MCF 10A (cell line): Measurements from ENCODE around the gene CSTB. TPM values are rescaled to one million over a fixed set of nuclear protein-coding genes. Genes with fewer than 3 reads are reported as not detected.

Source experiments
- BruUV-seq: library from RNA; stranded (reverse); fragments of 400-500 nt; replicated peaks from 2 replicates; lab custom pipeline; 2021; lab: Mats Ljungman, UMichigan
- CTCF ChIA-PET: fragments of 300-600 bp; sonication (Branson Sonifier 250); formaldehyde crosslinking; extraction: SDS; loops from one replicate; lab custom pipeline; 2021; ENCODE audit warnings: antibody characterized with exemption, inconsistent platforms; lab: Yijun Ruan, JAX
- POLR2A ChIA-PET: fragments of 300-600, 350-650 bp; sonication (Branson Sonifier 250); formaldehyde crosslinking; extraction: SDS; loops from one replicate; lab custom pipeline; 2020; ENCODE audit warnings: antibody characterized with exemption, inconsistent platforms; lab: Yijun Ruan, JAX
- DNase-seq: peaks from one replicate; pipeline ENCODE4 v3.0.0-alpha.2; 2018; ENCODE audit not compliant: unreplicated experiment
- H3K27ac Mint-ChIP-seq: one replicate; pipeline ENCODE4 v1.8.0; 2022; ENCODE audit warnings: mild to moderate bottlenecking, low read depth, mixed read lengths; ENCODE audit not compliant: unreplicated experiment
- H3K27me3 Mint-ChIP-seq: one replicate; pipeline ENCODE4 v1.8.0; 2022; ENCODE audit warnings: mixed read lengths; ENCODE audit not compliant: insufficient read depth, unreplicated experiment
- H3K36me3 Mint-ChIP-seq: one replicate; pipeline ENCODE4 v1.8.0; 2022; ENCODE audit warnings: mild to moderate bottlenecking, moderate library complexity, mixed read lengths; ENCODE audit not compliant: insufficient read depth, unreplicated experiment
- H3K4me1 Mint-ChIP-seq: one replicate; pipeline ENCODE4 v1.8.0; 2022; ENCODE audit warnings: mixed read lengths; ENCODE audit not compliant: insufficient read depth, unreplicated experiment
- H3K4me3 Mint-ChIP-seq: one replicate; pipeline ENCODE4 v1.8.0; 2022; ENCODE audit warnings: mild to moderate bottlenecking, moderate library complexity, mixed read lengths; ENCODE audit not compliant: unreplicated experiment
- H3K9me3 Mint-ChIP-seq: one replicate; pipeline ENCODE4 v1.8.0; 2022; ENCODE audit warnings: mixed read lengths; ENCODE audit not compliant: unreplicated experiment
- CTCF ChIP-seq: fragments of 200-600 bp; IDR thresholded peaks from one replicate; pipeline ENCODE4 v1.8.0; 2022; ENCODE audit warnings: antibody characterized with exemption, mild to moderate bottlenecking; ENCODE audit not compliant: unreplicated experiment
- intact Hi-C: fragments of 100-400 bp; cut with micrococcal nuclease; formaldehyde crosslinking; loops from 2 replicates; pipeline ENCODE4 v1.14.1; 2022
- total RNA-seq: library from RNA; stranded (reverse); gene quantifications from 2 replicates; pipeline ENCODE4 v1.2.3, GENCODE V29; 2022

Gene CSTB
- total RNA-seq, 1 experiment from 2014 or later: 60.5 TPM

GRCh38 chr21:43777953-43778352 lies 1.8 kb upstream of the CSTB start:
- Mint-ChIP-seq H3K36me3 (peaks cover 27% of the 10 kb centered on the region), H3K9me3 (no peaks in the 10 kb centered on the region), H3K4me1 (peaks cover 11% of the 10 kb centered on the region), H3K4me3 (peak overlapping the region; percentile 99), H3K27me3 (no peaks in the 10 kb centered on the region), H3K27ac (no peak overlapping the region)
- no peak for TF ChIP-seq CTCF
- BruUV-seq: no TSS peak
- intact Hi-C loops: no loop called here
- POLR2A ChIA-PET: interaction anchor here (1.0 to 1.2 kb wide), 2 partner anchors 65 to 234 kb away, joined by 3 read pairs; partner anchors contain the start of gene TRAPPC10
- DNase-seq: no peak
- CTCF ChIA-PET: no interaction called here

GRCh38 chr21:43775190-43775589 lies 918 bp downstream of the CSTB start:
- Mint-ChIP-seq H3K27me3 (no peaks in the 10 kb centered on the region), H3K4me3 (peak overlapping the region; percentile 99), H3K9me3 (no peaks in the 10 kb centered on the region), H3K4me1 (peaks cover 17% of the 10 kb centered on the region), H3K36me3 (peaks cover 35% of the 10 kb centered on the region), H3K27ac (peak overlapping the region; percentile 61)
- DNase-seq: no peak
- CTCF ChIA-PET: interaction anchor here (0.7 kb wide), 1 partner anchor 34 kb away, joined by 4 read pairs; no protein-coding TSS in a partner anchor
- POLR2A ChIA-PET: interaction anchor here (1.0 kb wide), 2 partner anchors 8 to 115 kb away, joined by 3 to 4 read pairs; no protein-coding TSS in a partner anchor
- intact Hi-C loops: no loop called here
- BruUV-seq: no TSS peak
- TF ChIP-seq CTCF: no peak

GRCh38 chr21:43774163-43774562 lies 1.9 kb downstream of the CSTB start:
- Mint-ChIP-seq H3K27ac (no peak overlapping the region), H3K9me3 (no peaks in the 10 kb centered on the region), H3K4me1 (peaks cover 17% of the 10 kb centered on the region), H3K4me3 (peak overlapping the region; percentile 99), H3K36me3 (peaks cover 35% of the 10 kb centered on the region), H3K27me3 (no peaks in the 10 kb centered on the region)
- intact Hi-C loops: no loop called here
- DNase-seq: no peak
- no peak for TF ChIP-seq CTCF
- ChIA-PET CTCF (interaction anchor here (0.6 to 0.7 kb wide), 2 partner anchors 10 to 107 kb away, joined by 3 read pairs; no protein-coding TSS in a partner anchor), POLR2A (interaction anchor here (1.0 to 4.1 kb wide), 4 partner anchors 9 to 114 kb away, joined by 3 to 13 read pairs (median 4); no protein-coding TSS in a partner anchor)
- BruUV-seq: no TSS peak

GRCh38 chr21:43772425-43772821 lies 3.7 kb downstream of the CSTB start:
- no peak overlapping the region for H3K27ac Mint-ChIP-seq
- no peak overlapping the region for H3K4me3 Mint-ChIP-seq
- no peak for TF ChIP-seq CTCF
- intact Hi-C loops: no loop called here
- no peak for DNase-seq
- POLR2A ChIA-PET: interaction anchor here (0.6 to 4.1 kb wide), 6 partner anchors 11 to 1574 kb away, joined by 3 to 13 read pairs (median 5); partner anchors contain the start of gene RRP1
- peaks cover 25% of the 10 kb centered on the region for H3K4me1 Mint-ChIP-seq
- peaks cover 39% of the 10 kb centered on the region for H3K36me3 Mint-ChIP-seq
- CTCF ChIA-PET: interaction anchor here (0.6 kb wide), 2 partner anchors 17 to 74 kb away, joined by 3 to 4 read pairs; partner anchors contain the start of gene RRP1
- no peaks in the 10 kb centered on the region for H3K9me3 Mint-ChIP-seq
- no peaks in the 10 kb centered on the region for H3K27me3 Mint-ChIP-seq
- BruUV-seq: no TSS peak
